HG02840 (cell line): ENCODE data around the gene RAB3IL1.
"Not testable (repeated sequence)": the region's sequence is repeated elsewhere in the genome, so short reads cannot be mapped to it uniquely, and the experiment has no call there.

Experiments
- ATAC-seq: cut with Tn5 transposase; IDR thresholded peaks from one replicate; pipeline ENCODE4 v1.9.1; 2021; ENCODE audit warnings: mild to moderate bottlenecking, moderate library complexity, moderate number of reproducible peaks; ENCODE audit not compliant: unreplicated experiment, low FRiP score

The RAB3IL1 gene

GRCh38 chr11:61890529-61891330 is 26.6 kb downstream of the RAB3IL1 start:
- ATAC-seq: peak; percentile 14

- ATAC-seq: no peak
Measured at GRCh38 chr11:61889831-61890230, 27.5 kb downstream of the RAB3IL1 start.

GRCh38 chr11:61888590-61888989 is 28.8 kb downstream of the RAB3IL1 start:
- no peak for ATAC-seq

GRCh38 chr11:61887839-61888494 is 29.4 kb downstream of the RAB3IL1 start:
- no peak for ATAC-seq

GRCh38 chr11:61886643-61887042 is 30.7 kb downstream of the RAB3IL1 start:
- no peak for ATAC-seq

GRCh38 chr11:61885784-61886580 is 31.4 kb downstream of the RAB3IL1 start:
- ATAC-seq: no peak

- no peak for ATAC-seq
Measured at GRCh38 chr11:61885166-61885778, 32.1 kb downstream of the RAB3IL1 start.

- ATAC-seq: no peak
Measured at GRCh38 chr11:61883947-61884346, 33.4 kb downstream of the RAB3IL1 start.

GRCh38 chr11:61883327-61883726 is 34.0 kb downstream of the RAB3IL1 start:
- ATAC-seq: no peak

- no peak for ATAC-seq
Measured at GRCh38 chr11:61882879-61883278, 34.5 kb downstream of the RAB3IL1 start.

GRCh38 chr11:61882267-61882666 is 35.1 kb downstream of the RAB3IL1 start:
- ATAC-seq: not testable (repeated sequence)

- ATAC-seq: no peak
Measured at GRCh38 chr11:61881397-61881796, 36.0 kb downstream of the RAB3IL1 start.

- no peak for ATAC-seq
Measured at GRCh38 chr11:61880454-61880853, 36.9 kb downstream of the RAB3IL1 start.

- no peak for ATAC-seq
Measured at GRCh38 chr11:61880031-61880430, 37.3 kb downstream of the RAB3IL1 start.

GRCh38 chr11:61879152-61879551 is 38.2 kb downstream of the RAB3IL1 start:
- ATAC-seq: no peak

GRCh38 chr11:61875698-61876097 is 41.7 kb downstream of the RAB3IL1 start:
- no peak for ATAC-seq

- ATAC-seq: no peak
Measured at GRCh38 chr11:61874853-61875252, 42.5 kb downstream of the RAB3IL1 start.

GRCh38 chr11:61874377-61874809 is 43.0 kb downstream of the RAB3IL1 start:
- ATAC-seq: no peak

GRCh38 chr11:61873588-61874376 is 43.6 kb downstream of the RAB3IL1 start:
- no peak for ATAC-seq
